HG03108 (cell line): Measurements from ENCODE around the gene KCNH4.
"Not testable (repeated sequence)": the region's sequence is repeated elsewhere in the genome, so short reads cannot be mapped to it uniquely, and the experiment has no call there.

Experiments
- ATAC-seq: cut with Tn5 transposase; IDR thresholded peaks from one replicate; pipeline ENCODE4 v1.9.1; 2021; ENCODE audit warnings: moderate library complexity; ENCODE audit not compliant: unreplicated experiment

The KCNH4 gene

GRCh38 chr17:42180922-42181850 is at the start of gene KCNH4:
Gene KCNH4, minus strand, starts transcription at chr17:42181142. Its CDS starts 197 bp downstream, at chr17:42180945.
- peak; percentile 28 for ATAC-seq

GRCh38 chr17:42230225-42230624 is 49.3 kb upstream of the KCNH4 start:
- ATAC-seq = no peak

GRCh38 chr17:42227849-42228700 is 47.1 kb upstream of the KCNH4 start:
- no peak for ATAC-seq

- ATAC-seq = no peak
Measured at GRCh38 chr17:42225646-42226045, 44.7 kb upstream of the KCNH4 start.

- no peak for ATAC-seq
Measured at GRCh38 chr17:42224651-42225050, 43.7 kb upstream of the KCNH4 start.

GRCh38 chr17:42221886-42222745 is 41.2 kb upstream of the KCNH4 start:
- ATAC-seq = no peak

- not testable (repeated sequence) for ATAC-seq
Measured at GRCh38 chr17:42219280-42219679, 38.3 kb upstream of the KCNH4 start.

- no peak for ATAC-seq
Measured at GRCh38 chr17:42214156-42214555, 33.2 kb upstream of the KCNH4 start.

- no peak for ATAC-seq
Measured at GRCh38 chr17:42212382-42212781, 31.4 kb upstream of the KCNH4 start.

GRCh38 chr17:42211921-42212341 is 31.0 kb upstream of the KCNH4 start:
- not testable (repeated sequence) for ATAC-seq

- ATAC-seq = no peak
Measured at GRCh38 chr17:42210046-42210445, 29.1 kb upstream of the KCNH4 start.

GRCh38 chr17:42206153-42206612 is 25.2 kb upstream of the KCNH4 start:
- not testable (repeated sequence) for ATAC-seq

GRCh38 chr17:42203354-42203753 is 22.4 kb upstream of the KCNH4 start:
- ATAC-seq = no peak

- ATAC-seq = no peak
Measured at GRCh38 chr17:42202696-42203095, 21.8 kb upstream of the KCNH4 start.

- ATAC-seq = no peak
Measured at GRCh38 chr17:42202159-42202558, 21.2 kb upstream of the KCNH4 start.

- no peak for ATAC-seq
Measured at GRCh38 chr17:42201458-42201772, 20.5 kb upstream of the KCNH4 start.

GRCh38 chr17:42200706-42201457 is 19.9 kb upstream of the KCNH4 start:
- no peak for ATAC-seq

GRCh38 chr17:42199416-42200011 is 18.6 kb upstream of the KCNH4 start:
- ATAC-seq = no peak

GRCh38 chr17:42198897-42199296 is 18.0 kb upstream of the KCNH4 start:
- no peak for ATAC-seq
